PFSK-1 (cell line): Measurements from ENCODE around the gene PRKCE.

Source experiments
- FOXP2 ChIP-seq: optimal IDR thresholded peaks from 2 replicates; pipeline ENCODE3; 2011; ENCODE audit warnings: borderline replicate concordance, control low read depth, inconsistent platforms; ENCODE audit not compliant: insufficient read depth; ENCODE audit errors: extremely low read length, extremely low read depth
- POLR2AphosphoS5 ChIP-seq: IDR thresholded peaks from 2 replicates; pipeline ENCODE4 v1.6.1; 2012; ENCODE audit warnings: low read depth, mild to moderate bottlenecking, control low read depth, low read length, moderate library complexity
- REST ChIP-seq, 2 experiments: IDR thresholded peaks; 2 replicates each; pipeline versions ENCODE4 v1.6.1 to v1.8.0; 2011 to 2012; ENCODE audit warnings: low read depth in 2 of 2, low read length in 2 of 2, control low read depth in 1 of 2, inconsistent platforms in 1 of 2, mild to moderate bottlenecking in 1 of 2, moderate library complexity in 1 of 2; ENCODE audit not compliant: insufficient read depth in 1 of 2
- SIN3A ChIP-seq: IDR thresholded peaks from 2 replicates; pipeline ENCODE4 v1.6.1; 2012; ENCODE audit warnings: mild to moderate bottlenecking, low read length, moderate library complexity, borderline replicate concordance; ENCODE audit not compliant: insufficient read depth
- TAF1 ChIP-seq: IDR thresholded peaks from 2 replicates; pipeline ENCODE4 v1.6.1; 2012; ENCODE audit warnings: low read length, control low read depth, borderline replicate concordance; ENCODE audit not compliant: insufficient read depth

The PRKCE gene

GRCh38 chr2:45953376-45954027, 302.0 kb downstream of the PRKCE start:
- TF ChIP-seq TAF1 (no peak), POLR2AphosphoS5 (no peak), FOXP2 (no peak), REST (IDR thresholded peaks at IDR 0.05; ENCODE audit: insufficient read depth in 1 of 2, low read depth in 2 of 2, low read length in 2 of 2) (no peak), SIN3A (no peak)

- no peak for TF ChIP-seq POLR2AphosphoS5
- no peak for TF ChIP-seq REST (IDR thresholded peaks at IDR 0.05; ENCODE audit: insufficient read depth in 1 of 2, low read depth in 2 of 2, low read length in 2 of 2)
- no peak for TF ChIP-seq FOXP2
- no peak for TF ChIP-seq SIN3A
- TF ChIP-seq TAF1: no peak
Measured at GRCh38 chr2:45954233-45954850, 302.9 kb downstream of the PRKCE start.

- TF ChIP-seq FOXP2: no peak
- no peak for TF ChIP-seq POLR2AphosphoS5
- TF ChIP-seq TAF1: no peak
- no peak for TF ChIP-seq REST (IDR thresholded peaks at IDR 0.05; ENCODE audit: insufficient read depth in 1 of 2, low read depth in 2 of 2, low read length in 2 of 2)
- TF ChIP-seq SIN3A: no peak
Measured at GRCh38 chr2:45957533-45958227, 306.2 kb downstream of the PRKCE start.

- TF ChIP-seq FOXP2 (no peak), REST (IDR thresholded peaks at IDR 0.05; ENCODE audit: insufficient read depth in 1 of 2, low read depth in 2 of 2, low read length in 2 of 2) (no peak), POLR2AphosphoS5 (no peak), TAF1 (no peak), SIN3A (no peak)
Measured at GRCh38 chr2:45960057-45960863, 308.8 kb downstream of the PRKCE start.
